Activated naive CD4-positive, alpha-beta T cell treated with anti-CD3 and anti-CD28 coated beads, Interleukin-2, amount 50 U/mL, for 72 hours (primary cell): ENCODE data around the gene ACAP3. TPM values are rescaled to one million over a fixed set of nuclear protein-coding genes. Genes with fewer than 3 reads are reported as not detected.

ENCODE experiments used
- ATAC-seq, 2 donors: fragments of 150-1000 bp; cut with Tn5 transposase; 2 replicates each; pipeline ENCODE4 v1.10.0; 2021; ENCODE audit warnings: mild to moderate bottlenecking in 2 of 2, moderate library complexity in 2 of 2
- DNase-seq, 2 donors: peaks; one replicate each; pipeline ENCODE4 v3.0.0; 2021 to 2022; ENCODE audit warnings: low spot score in 2 of 2
- H3K27ac Mint-ChIP-seq, 2 donors: one replicate each; pipeline ENCODE4 v1.8.0; 2022; ENCODE audit warnings: mild to moderate bottlenecking in 2 of 2, mixed read lengths in 2 of 2
- H3K36me3 Mint-ChIP-seq, 2 donors: one replicate each; pipeline ENCODE4 v1.8.0; 2022; ENCODE audit warnings: mixed read lengths in 2 of 2
- H3K9me3 Mint-ChIP-seq, 2 donors: one replicate each; pipeline ENCODE4 v1.8.0; 2022; ENCODE audit warnings: mixed read lengths in 2 of 2
- total RNA-seq, 2 donors: library from RNA; stranded (reverse); gene quantifications; one replicate each; pipeline ENCODE4 v1.2.3, GENCODE V29; 2022

The ACAP3 gene, protein sequence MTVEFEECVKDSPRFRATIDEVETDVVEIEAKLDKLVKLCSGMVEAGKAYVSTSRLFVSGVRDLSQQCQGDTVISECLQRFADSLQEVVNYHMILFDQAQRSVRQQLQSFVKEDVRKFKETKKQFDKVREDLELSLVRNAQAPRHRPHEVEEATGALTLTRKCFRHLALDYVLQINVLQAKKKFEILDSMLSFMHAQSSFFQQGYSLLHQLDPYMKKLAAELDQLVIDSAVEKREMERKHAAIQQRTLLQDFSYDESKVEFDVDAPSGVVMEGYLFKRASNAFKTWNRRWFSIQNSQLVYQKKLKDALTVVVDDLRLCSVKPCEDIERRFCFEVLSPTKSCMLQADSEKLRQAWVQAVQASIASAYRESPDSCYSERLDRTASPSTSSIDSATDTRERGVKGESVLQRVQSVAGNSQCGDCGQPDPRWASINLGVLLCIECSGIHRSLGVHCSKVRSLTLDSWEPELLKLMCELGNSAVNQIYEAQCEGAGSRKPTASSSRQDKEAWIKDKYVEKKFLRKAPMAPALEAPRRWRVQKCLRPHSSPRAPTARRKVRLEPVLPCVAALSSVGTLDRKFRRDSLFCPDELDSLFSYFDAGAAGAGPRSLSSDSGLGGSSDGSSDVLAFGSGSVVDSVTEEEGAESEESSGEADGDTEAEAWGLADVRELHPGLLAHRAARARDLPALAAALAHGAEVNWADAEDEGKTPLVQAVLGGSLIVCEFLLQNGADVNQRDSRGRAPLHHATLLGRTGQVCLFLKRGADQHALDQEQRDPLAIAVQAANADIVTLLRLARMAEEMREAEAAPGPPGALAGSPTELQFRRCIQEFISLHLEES
- total RNA-seq: 10 to 100 TPM; 38.3 to 52.4 TPM

- H3K9me3 Mint-ChIP-seq: no peaks in the 10 kb centered on the region
- peak; percentile 79 to 80 for ATAC-seq
- DNase-seq: peak; percentile 90 to 96
- peak within 1 kb of the TSS; percentile 63 to 87 for H3K27ac Mint-ChIP-seq
- H3K36me3 Mint-ChIP-seq: peaks cover 0 to 7% of the 10 kb centered on the region in 2 donors
Observed at GRCh38 chr1:1307923-1308755, at the start of gene ACAP3, which contains the start of gene PUSL1. ACAP3 (minus strand) TSS chr1:1307930; CDS start chr1:1307815, 115 bp downstream. PUSL1 (plus strand) TSS chr1:1308597; CDS start chr1:1308644, 47 bp downstream.

- Mint-ChIP-seq H3K9me3 (no peaks in the 10 kb centered on the region), H3K27ac (no peak overlapping the region), H3K36me3 (no peaks in the 10 kb centered on the region)
- no peak for ATAC-seq
- no peak for DNase-seq
Observed at GRCh38 chr1:1356796-1357401, 49.2 kb upstream of the ACAP3 start.

GRCh38 chr1:1356166-1356795 is 48.6 kb upstream of the ACAP3 start:
- ATAC-seq (no peak), DNase-seq (no peak)
- no peaks in the 10 kb centered on the region for H3K36me3 Mint-ChIP-seq
- H3K9me3 Mint-ChIP-seq: no peaks in the 10 kb centered on the region
- H3K27ac Mint-ChIP-seq: no peak overlapping the region

GRCh38 chr1:1355416-1355815 is 47.7 kb upstream of the ACAP3 start:
- H3K27ac Mint-ChIP-seq: no peak overlapping the region
- DNase-seq (no peak), ATAC-seq (peak; percentile 17 to 34)
- no peaks in the 10 kb centered on the region for H3K36me3 Mint-ChIP-seq
- H3K9me3 Mint-ChIP-seq: no peaks in the 10 kb centered on the region

DNA sequence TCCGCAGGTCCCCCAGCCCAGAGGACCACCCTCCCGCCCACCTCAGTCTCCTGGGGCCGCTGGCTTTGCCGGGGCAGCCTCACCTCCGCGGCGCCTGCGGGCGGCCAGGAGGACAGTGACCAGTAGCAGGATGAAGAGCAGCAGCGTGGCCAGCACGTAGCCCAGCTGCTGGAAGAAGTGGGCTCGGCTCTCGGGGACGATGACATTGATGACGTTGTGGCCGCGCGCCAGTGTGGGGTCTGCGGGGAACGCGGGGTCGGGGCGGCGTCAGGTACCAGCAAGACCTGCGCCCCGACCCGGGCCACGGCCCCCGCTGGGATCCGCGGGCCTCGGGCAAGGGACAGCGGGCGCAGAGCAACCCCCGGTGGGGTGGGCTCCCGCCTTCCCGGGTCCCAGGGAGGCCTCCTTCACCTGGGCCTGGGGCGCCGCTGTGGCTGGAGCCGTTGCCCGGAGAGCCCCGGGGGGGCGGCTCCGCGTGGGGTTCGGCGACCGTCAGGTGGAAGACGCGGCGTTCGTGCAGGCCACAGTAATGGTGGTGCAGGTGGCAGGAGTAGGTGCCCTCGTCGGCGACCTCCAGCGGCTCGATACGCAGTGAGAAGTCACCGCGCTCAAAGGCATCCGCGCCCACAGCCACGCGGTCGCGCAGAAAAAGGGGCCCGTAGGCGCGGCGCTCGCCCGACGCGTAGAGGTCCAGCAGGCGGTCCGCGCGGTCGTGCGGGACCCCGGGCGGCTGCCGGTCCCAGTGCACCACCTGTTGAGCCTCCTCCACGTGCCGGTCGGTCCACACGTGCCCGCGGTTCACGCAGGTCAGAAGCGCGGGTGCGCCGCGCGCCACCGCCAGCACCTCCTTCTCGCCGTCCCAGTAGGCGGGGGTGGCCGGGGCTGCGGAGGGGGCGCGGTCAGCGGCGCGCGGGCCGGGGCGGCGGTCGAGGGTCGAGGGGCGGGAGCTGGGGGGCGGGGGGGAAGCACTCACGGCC is 46.8 kb upstream of the ACAP3 start:
- no peak for DNase-seq
- H3K36me3 Mint-ChIP-seq: no peaks in the 10 kb centered on the region
- no peaks in the 10 kb centered on the region for H3K9me3 Mint-ChIP-seq
- no peak for ATAC-seq
- no peak overlapping the region for H3K27ac Mint-ChIP-seq

GRCh38 chr1:1353389-1354151 is 45.8 kb upstream of the ACAP3 start:
- Mint-ChIP-seq H3K9me3 (no peaks in the 10 kb centered on the region), H3K27ac (no peak overlapping the region), H3K36me3 (no peaks in the 10 kb centered on the region)
- DNase-seq (no peak), ATAC-seq (no peak)

GRCh38 chr1:1352786-1353388 is 45.2 kb upstream of the ACAP3 start:
- Mint-ChIP-seq H3K27ac (no peak overlapping the region), H3K36me3 (no peaks in the 10 kb centered on the region), H3K9me3 (no peaks in the 10 kb centered on the region)
- ATAC-seq: no peak
- DNase-seq: no peak

- DNase-seq (no peak), ATAC-seq (no peak)
- Mint-ChIP-seq H3K27ac (peak overlapping the region; percentile 51 to 58), H3K9me3 (no peaks in the 10 kb centered on the region), H3K36me3 (no peaks in the 10 kb centered on the region)
Observed at GRCh38 chr1:1351511-1352427, 44.0 kb upstream of the ACAP3 start.

GRCh38 chr1:1349256-1350012 is 41.7 kb upstream of the ACAP3 start, which contains the start of gene DVL1:
DVL1 (minus strand) TSS chr1:1349418; CDS start chr1:1349065, 353 bp downstream.
- no peaks in the 10 kb centered on the region for H3K36me3 Mint-ChIP-seq
- ATAC-seq: peak; percentile 61 to 83
- peak within 1 kb of the TSS in 1 of 2 donors; percentile 65 for H3K27ac Mint-ChIP-seq
- H3K9me3 Mint-ChIP-seq: no peaks in the 10 kb centered on the region
- DNase-seq: peak; percentile 84

DNA sequence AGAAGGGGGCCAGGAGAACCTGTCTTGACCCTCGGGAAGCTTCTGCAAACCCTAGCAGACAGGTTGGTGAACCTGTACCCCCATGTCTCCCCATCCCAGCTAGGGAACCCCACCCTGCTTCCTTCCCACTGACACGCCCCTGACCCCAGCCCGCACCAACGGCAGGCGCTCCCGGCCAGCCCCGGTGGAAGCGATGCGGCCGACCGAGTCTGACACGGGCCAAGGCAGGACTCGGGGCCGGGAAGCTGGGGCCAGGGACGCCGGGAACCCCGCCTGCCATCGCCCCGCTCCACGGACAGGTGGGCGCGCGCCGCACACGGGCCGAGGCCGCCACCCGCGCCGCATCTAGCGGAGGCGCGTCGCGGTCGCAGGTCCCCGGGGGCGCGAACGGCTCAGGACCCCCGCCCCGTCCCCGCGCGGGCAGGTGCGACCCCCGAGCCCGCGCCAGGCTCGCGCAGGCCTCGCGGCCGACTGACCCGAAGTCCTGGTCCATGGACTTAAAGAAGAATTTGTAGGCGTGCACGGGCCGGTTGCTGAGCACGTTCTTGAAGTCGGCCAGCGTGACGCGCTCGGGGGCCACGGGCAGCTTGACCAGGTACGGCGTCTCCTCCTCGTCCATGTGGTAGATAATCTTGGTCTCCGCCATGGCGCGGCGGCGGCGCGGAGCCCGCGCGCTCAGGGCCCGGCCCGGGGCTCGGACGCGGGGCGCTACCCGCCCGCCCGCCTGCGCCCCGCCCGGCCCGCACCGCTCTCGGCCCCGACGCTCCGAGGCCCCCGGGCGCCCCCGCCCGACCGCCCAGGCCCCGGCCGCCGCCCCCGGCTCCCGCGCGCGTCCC is 40.9 kb upstream of the ACAP3 start:
- H3K27ac Mint-ChIP-seq: peak overlapping the region in 1 of 2 donors; percentile 65
- peak; percentile 9 to 40 for ATAC-seq
- DNase-seq: no peak
- H3K36me3 Mint-ChIP-seq: no peaks in the 10 kb centered on the region
- no peaks in the 10 kb centered on the region for H3K9me3 Mint-ChIP-seq

DNA sequence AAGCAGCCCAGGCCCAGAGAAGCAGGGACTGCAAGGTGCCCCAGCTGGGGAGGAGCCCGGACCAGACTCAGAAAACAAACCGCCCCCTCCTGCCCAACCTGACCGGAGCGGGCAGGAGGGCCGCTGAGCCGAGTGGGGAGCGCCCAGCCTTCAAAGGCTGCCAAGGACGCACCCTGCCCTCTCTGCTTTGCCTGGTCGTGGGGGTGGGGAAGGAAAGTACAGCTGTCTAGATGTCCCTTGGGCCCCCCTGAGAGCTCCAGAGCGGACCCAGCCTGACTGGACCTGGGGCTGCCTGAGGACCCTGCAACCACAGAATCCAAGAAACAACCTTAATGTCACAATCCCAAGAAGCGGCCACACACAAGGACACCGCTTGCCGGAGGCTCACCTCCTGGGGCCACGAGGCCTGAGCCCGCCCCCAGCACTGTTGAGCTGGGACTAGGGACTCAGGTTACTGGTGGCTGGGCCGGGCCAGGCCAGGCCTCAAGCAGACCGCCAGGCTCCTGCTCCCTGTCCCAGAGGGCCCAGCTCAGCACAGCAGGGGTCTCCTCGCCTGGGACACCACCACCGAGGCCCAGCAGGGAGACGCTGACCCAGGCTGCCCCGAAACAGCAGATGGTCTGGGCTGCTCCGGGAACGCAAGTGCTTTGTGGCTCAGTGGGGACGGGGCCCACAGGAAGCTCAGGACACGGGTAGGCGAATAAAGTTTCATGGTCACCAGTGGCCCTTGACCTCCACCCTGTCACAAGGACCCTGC is 40.1 kb upstream of the ACAP3 start:
- ATAC-seq: no peak
- H3K27ac Mint-ChIP-seq: peak overlapping the region in 1 of 2 donors; percentile 65
- DNase-seq: no peak
- no peaks in the 10 kb centered on the region for H3K9me3 Mint-ChIP-seq
- H3K36me3 Mint-ChIP-seq: no peaks in the 10 kb centered on the region
